Adrenal gland (tissue), 5 donors: ENCODE results near the gene SCRN1.

ENCODE experiments used
- CTCF ChIP-seq, 6 experiments: fragments of 450-650 bp in 4 of 6; fragments of 200-600 bp in 2 of 6; sonication (generic) in 1 of 6; IDR thresholded peaks; 1 replicate in 5 of 6; 2 replicates in 1 of 6; pipeline versions ENCODE4 v1.5.1 to v1.8.0; 2016 to 2021; ENCODE audit warnings: antibody characterized with exemption in 6 of 6, mild to moderate bottlenecking in 2 of 6, moderate library complexity in 1 of 6
- POLR2A ChIP-seq, 2 donors: fragments of 450-650 bp; IDR thresholded peaks; one replicate each; pipeline ENCODE4 v1.6.1; 2017; ENCODE audit warnings: antibody characterized with exemption in 2 of 2, mild to moderate bottlenecking in 2 of 2, moderate library complexity in 1 of 2
- donor health status: DM: no; HTN: no; CAD: no.

DNA sequence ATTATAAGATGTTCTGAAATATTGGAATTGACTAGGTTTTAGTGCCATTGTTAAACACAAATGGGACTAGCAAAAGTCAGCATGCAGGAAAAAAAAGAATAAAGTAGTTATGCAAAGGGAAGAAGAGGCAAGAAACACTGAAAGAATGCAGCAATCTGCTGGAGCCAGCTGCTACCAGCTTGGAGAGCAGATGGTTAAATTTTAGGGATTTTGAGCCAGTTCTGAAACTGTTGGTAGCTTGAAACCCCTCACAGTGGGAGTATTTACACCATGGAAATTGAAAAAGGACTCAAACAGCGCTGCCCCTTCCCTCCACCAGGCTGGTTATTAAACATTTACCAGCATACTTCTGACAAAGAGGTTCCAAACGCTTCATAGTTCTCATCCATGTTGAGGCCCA is 41.0 kb downstream of the SCRN1 start:
- no peak for TF ChIP-seq CTCF (IDR thresholded peaks at IDR 0.05)
- TF ChIP-seq POLR2A (IDR thresholded peaks at IDR 0.05): no peak
